ENCODE measurements around the gene EXOC1L. TPM values are rescaled to one million over a fixed set of nuclear protein-coding genes. Genes with fewer than 3 reads are reported as not detected.

EXOC1L gene
- total and polyA plus RNA-seq, 9 of the 15 experiments (the other 6 are each of a cell fraction or from before 2014, with no cell fraction given) = 0.38 to 3.9 (median 1.0) TPM; not detected in 1

- DNase-seq (ENCODE audit: extremely low read depth in 1 of 4, low spot score in 3 of 4) (no peak), FAIRE-seq (no peak), ATAC-seq (no peak)
- CTCF ChIA-PET (ENCODE audit: low intra/inter-chr PET ratio) = no interaction called here
- POLR2A ChIA-PET = no interaction called here
- peaks cover 0 to 4% of the 10 kb centered on the region in 2 experiments; a peak in 2 of 5 replicates for H3K4me1 ChIP-seq (replicated peaks in 1 of 2; ENCODE audit: control insufficient read depth in 2 of 2, insufficient read depth in 2 of 2, low read length in 2 of 2)
- H2AFZ ChIP-seq (ENCODE audit: low read depth, low read length) = no peak overlapping the region
- TF ChIP-seq CEBPG (CRISPR knock-in tag; IDR thresholded peaks at IDR 0.05) (no peak), CEBPG (tag; conservative IDR thresholded peaks at IDR 0.05 in 1 of 2, IDR thresholded peaks at IDR 0.05 in 1 of 2) (peak in 1 of 2 experiments; percentile 50; a peak in 2 of 4 replicates), SOX6 (IDR thresholded peaks at IDR 0.05) (0 out of 2 replicates have a peak, but pooled peaks have one; percentile 63), ARID1B (IDR thresholded peaks at IDR 0.05) (peak; percentile 42), POLR2H (tag; IDR thresholded peaks at IDR 0.05; ENCODE audit: low read depth) (0 out of 2 replicates have a peak, but pooled peaks have one; percentile 24), TRIM24 (IDR thresholded peaks at IDR 0.05) (peak in 1 of 2 experiments; percentile 71; a peak in 1 of 4 replicates), ZBTB11 (CRISPR knock-in tag; IDR thresholded peaks at IDR 0.05) (no peak), ZNF76 (CRISPR knock-in tag; IDR thresholded peaks at IDR 0.05; ENCODE audit: borderline replicate concordance) (no peak), EP300 (IDR thresholded peaks at IDR 0.05; ENCODE audit: low read length) (peak; percentile 56; the same call in 1 of the 2 replicates), ZNF780A (CRISPR knock-in tag; IDR thresholded peaks at IDR 0.05) (no peak), PML (IDR thresholded peaks at IDR 0.05; ENCODE audit: low read length) (no peak)
- TF ChIP-seq, protein P1, sequence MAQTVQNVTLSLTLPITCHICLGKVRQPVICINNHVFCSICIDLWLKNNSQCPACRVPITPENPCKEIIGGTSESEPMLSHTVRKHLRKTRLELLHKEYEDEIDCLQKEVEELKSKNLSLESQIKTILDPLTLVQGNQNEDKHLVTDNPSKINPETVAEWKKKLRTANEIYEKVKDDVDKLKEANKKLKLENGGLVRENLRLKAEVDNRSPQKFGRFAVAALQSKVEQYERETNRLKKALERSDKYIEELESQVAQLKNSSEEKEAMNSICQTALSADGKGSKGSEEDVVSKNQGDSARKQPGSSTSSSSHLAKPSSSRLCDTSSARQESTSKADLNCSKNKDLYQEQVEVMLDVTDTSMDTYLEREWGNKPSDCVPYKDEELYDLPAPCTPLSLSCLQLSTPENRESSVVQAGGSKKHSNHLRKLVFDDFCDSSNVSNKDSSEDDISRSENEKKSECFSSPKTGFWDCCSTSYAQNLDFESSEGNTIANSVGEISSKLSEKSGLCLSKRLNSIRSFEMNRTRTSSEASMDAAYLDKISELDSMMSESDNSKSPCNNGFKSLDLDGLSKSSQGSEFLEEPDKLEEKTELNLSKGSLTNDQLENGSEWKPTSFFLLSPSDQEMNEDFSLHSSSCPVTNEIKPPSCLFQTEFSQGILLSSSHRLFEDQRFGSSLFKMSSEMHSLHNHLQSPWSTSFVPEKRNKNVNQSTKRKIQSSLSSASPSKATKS (CRISPR knock-in tag; IDR thresholded peaks at IDR 0.05) = no peak
- TF ChIP-seq, protein P2, sequence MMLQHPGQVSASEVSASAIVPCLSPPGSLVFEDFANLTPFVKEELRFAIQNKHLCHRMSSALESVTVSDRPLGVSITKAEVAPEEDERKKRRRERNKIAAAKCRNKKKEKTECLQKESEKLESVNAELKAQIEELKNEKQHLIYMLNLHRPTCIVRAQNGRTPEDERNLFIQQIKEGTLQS (IDR thresholded peaks at IDR 0.05) = peak; percentile 55; the same call in 1 of the 2 replicates
- TF ChIP-seq, protein P2 (CRISPR knock-in tag; conservative IDR thresholded peaks at IDR 0.05) = no peak
- H3K4me2 ChIP-seq (ENCODE audit: insufficient read depth, low read length) = no peak overlapping the region
- no TSS peak for BruUV-seq (replicated peaks)
- no peak overlapping the region for H3K9ac ChIP-seq (ENCODE audit: insufficient read depth in 1 of 2, low read depth in 2 of 2, low read length in 2 of 2)
- intact Hi-C loops (cut with micrococcal nuclease) (no loop called here), in situ Hi-C loops (cut with MboI) (no loop called here)
- H3K9me1 ChIP-seq (ENCODE audit: control insufficient read depth, insufficient read depth, low read length) = no peaks in the 10 kb centered on the region
- no peak overlapping the region for H3K4me3 ChIP-seq
- H3K36me3 ChIP-seq (ENCODE audit: control insufficient read depth, insufficient read depth, low read length) = no peaks in the 10 kb centered on the region
- H3K27ac ChIP-seq (ENCODE audit: extremely low read depth, low read depth, low read length) = no peak overlapping the region
- no peaks in the 10 kb centered on the region for H3K79me2 ChIP-seq (ENCODE audit: control insufficient read depth, insufficient read depth, low read length)
- H4K20me1 ChIP-seq (replicated peaks; ENCODE audit: control insufficient read depth, insufficient read depth, low read length) = no peaks in the 10 kb centered on the region
- no peaks in the 10 kb centered on the region; the same call in 1 of the 2 replicates for H3K9me3 ChIP-seq (replicated peaks; ENCODE audit: control insufficient read depth, insufficient read depth, low read depth, low read length)
- H3K27me3 ChIP-seq (ENCODE audit: control insufficient read depth in 2 of 2, insufficient read depth in 2 of 2, low read length in 2 of 2) = no peaks in the 10 kb centered on the region
Observed at GRCh38 chr4:55838952-55839351, 19.4 kb downstream of the EXOC1L start.
